OCI-LY7 (cell line): Measurements from ENCODE around the gene VEGFA.

ENCODE experiments used
- EZH2phosphoT487 ChIP-seq: fragments of 200-600 bp; sonication (generic); IDR thresholded peaks from 2 replicates; pipeline ENCODE4 v1.6.1; 2018; ENCODE audit warnings: low read depth, borderline replicate concordance, mild to moderate bottlenecking, mixed run types, antibody characterized with exemption, low read length, moderate library complexity, mixed read lengths
- TF ChIP-seq, protein P1 (sequence below): fragments of 200-600 bp; sonication (generic); conservative IDR thresholded peaks from 2 replicates; pipeline ENCODE4 v1.5.1; 2014; ENCODE audit warnings: mild to moderate bottlenecking, antibody characterized with exemption, low read length, moderate library complexity, mixed read lengths

- TF ChIP-seq, protein P1, sequence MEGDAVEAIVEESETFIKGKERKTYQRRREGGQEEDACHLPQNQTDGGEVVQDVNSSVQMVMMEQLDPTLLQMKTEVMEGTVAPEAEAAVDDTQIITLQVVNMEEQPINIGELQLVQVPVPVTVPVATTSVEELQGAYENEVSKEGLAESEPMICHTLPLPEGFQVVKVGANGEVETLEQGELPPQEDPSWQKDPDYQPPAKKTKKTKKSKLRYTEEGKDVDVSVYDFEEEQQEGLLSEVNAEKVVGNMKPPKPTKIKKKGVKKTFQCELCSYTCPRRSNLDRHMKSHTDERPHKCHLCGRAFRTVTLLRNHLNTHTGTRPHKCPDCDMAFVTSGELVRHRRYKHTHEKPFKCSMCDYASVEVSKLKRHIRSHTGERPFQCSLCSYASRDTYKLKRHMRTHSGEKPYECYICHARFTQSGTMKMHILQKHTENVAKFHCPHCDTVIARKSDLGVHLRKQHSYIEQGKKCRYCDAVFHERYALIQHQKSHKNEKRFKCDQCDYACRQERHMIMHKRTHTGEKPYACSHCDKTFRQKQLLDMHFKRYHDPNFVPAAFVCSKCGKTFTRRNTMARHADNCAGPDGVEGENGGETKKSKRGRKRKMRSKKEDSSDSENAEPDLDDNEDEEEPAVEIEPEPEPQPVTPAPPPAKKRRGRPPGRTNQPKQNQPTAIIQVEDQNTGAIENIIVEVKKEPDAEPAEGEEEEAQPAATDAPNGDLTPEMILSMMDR: no peak
- no peak for TF ChIP-seq EZH2phosphoT487
Measured at GRCh38 chr6:43736844-43737243, 33.2 kb upstream of the VEGFA start.
